Gastrocnemius medialis (tissue), 4 donors: ENCODE results near the gene LRTM1. TPM values are rescaled to one million over a fixed set of nuclear protein-coding genes. Genes with fewer than 3 reads are reported as not detected.

Experiments
- ATAC-seq, 2 donors: fragments of 150-250 bp; one replicate each; pipeline ENCODE4 v1.9.1; 2016
- DNase-seq, 2 donors: peaks; one replicate each; pipeline ENCODE4 v3.0.0-alpha.2; 2019
- H3K27ac ChIP-seq, 4 donors: fragments of 200-600 bp; sonication (generic); 1 replicate in 1 of 4; 2 replicates in 3 of 4; pipeline ENCODE4 v1.5.1; 2016 to 2018; ENCODE audit warnings: mild to moderate bottlenecking in 2 of 4, moderate library complexity in 1 of 4
- H3K27me3 ChIP-seq, 3 donors: fragments of 200-600 bp; sonication (generic) in 2 of 3; 1 replicate in 1 of 3; 2 replicates in 2 of 3; pipeline versions ENCODE4 v1.5.1 to v1.6.0; 2016 to 2019; ENCODE audit warnings: mild to moderate bottlenecking in 1 of 3, moderate library complexity in 1 of 3
- H3K36me3 ChIP-seq, 2 donors: fragments of 200-600 bp; sonication (generic) in 1 of 2; one replicate each; pipeline ENCODE4 v1.5.1; 2017 to 2018
- H3K4me1 ChIP-seq, 2 donors: fragments of 200-600 bp; sonication (generic) in 1 of 2; one replicate each; pipeline ENCODE4 v1.5.1; 2016 to 2017; ENCODE audit warnings: mild to moderate bottlenecking in 2 of 2
- H3K4me3 ChIP-seq, 4 donors: fragments of 200-600 bp; sonication (generic) in 3 of 4; 1 replicate in 1 of 4; 2 replicates in 3 of 4; pipeline ENCODE4 v1.5.1; 2016 to 2019; ENCODE audit warnings: mild to moderate bottlenecking in 2 of 4
- H3K9me3 ChIP-seq, 3 donors: fragments of 200-600 bp; sonication (generic) in 2 of 3; 1 replicate in 1 of 3; 2 replicates in 2 of 3; pipeline ENCODE4 v1.5.1; 2016 to 2019
- CTCF ChIP-seq, 5 experiments: fragments of 450-650 bp in 3 of 5; fragments of 200-600 bp in 2 of 5; sonication (generic) in 2 of 5; IDR thresholded peaks in 4 of 5; conservative IDR thresholded peaks in 1 of 5; 1 replicate in 4 of 5; 2 replicates in 1 of 5; pipeline ENCODE4 v1.5.1; 2016 to 2019; ENCODE audit warnings: antibody characterized with exemption in 5 of 5, mild to moderate bottlenecking in 3 of 5, moderate library complexity in 3 of 5
- POLR2A ChIP-seq, 2 donors: fragments of 450-650 bp; IDR thresholded peaks; one replicate each; pipeline ENCODE4 v1.6.1; 2017; ENCODE audit warnings: antibody characterized with exemption in 2 of 2, mild to moderate bottlenecking in 2 of 2, moderate library complexity in 2 of 2
- in situ Hi-C, 4 donors: fragments of 200-750 bp; cut with MboI; loops; one replicate each; pipeline versions ENCODE4 v1.15.0 to v1.8.0; 2017; ENCODE audit warnings: low sequenced_read_pairs in 4 of 4
- intact Hi-C: fragments of 100-400 bp; cut with DNase I; formaldehyde crosslinking; loops from one replicate; pipeline ENCODE4 v1.15.1; 2023; ENCODE audit warnings: low total_unique reads
- total RNA-seq, 4 donors: library from RNA; depleted of rRNA; stranded (reverse); fragments of >200 nt; gene quantifications; one replicate each; pipeline versions ENCODE4 v1.1.0 to v1.2.3, GENCODE V29; 2016

The LRTM1 gene
- total RNA-seq, 4 donors from 2014 or later, result not detected

GRCh38 chr3:54878145-54878544 is 49.7 kb downstream of the LRTM1 start:
- TF ChIP-seq POLR2A (IDR thresholded peaks at IDR 0.05) (no peak), CTCF (IDR thresholded peaks at IDR 0.05 in 4 of 5, conservative IDR thresholded peaks at IDR 0.05 in 1 of 5) (no peak)
- in situ Hi-C loops, result no loop called here
- H3K4me1 ChIP-seq, result peaks cover 0 to 6% of the 10 kb centered on the region in 2 donors
- intact Hi-C loops, result no loop called here
- ATAC-seq (no peak), DNase-seq (no peak)
- H3K4me3 ChIP-seq, result no peak overlapping the region
- H3K27ac ChIP-seq, result no peak overlapping the region
- no peaks in the 10 kb centered on the region for H3K9me3 ChIP-seq
- no peaks in the 10 kb centered on the region for H3K36me3 ChIP-seq
- no peaks in the 10 kb centered on the region for H3K27me3 ChIP-seq

GRCh38 chr3:54877730-54878129 is 50.1 kb downstream of the LRTM1 start:
- DNase-seq, result no peak
- no peaks in the 10 kb centered on the region for H3K9me3 ChIP-seq
- in situ Hi-C loops (no loop called here), intact Hi-C loops (no loop called here)
- TF ChIP-seq POLR2A (IDR thresholded peaks at IDR 0.05) (no peak), CTCF (IDR thresholded peaks at IDR 0.05 in 4 of 5, conservative IDR thresholded peaks at IDR 0.05 in 1 of 5) (no peak)
- H3K36me3 ChIP-seq, result no peaks in the 10 kb centered on the region
- no peak overlapping the region for H3K27ac ChIP-seq
- peaks cover 0 to 2% of the 10 kb centered on the region in 2 donors for H3K4me1 ChIP-seq
- no peaks in the 10 kb centered on the region for H3K27me3 ChIP-seq
- no peak overlapping the region for H3K4me3 ChIP-seq
- no peak for ATAC-seq

DNA sequence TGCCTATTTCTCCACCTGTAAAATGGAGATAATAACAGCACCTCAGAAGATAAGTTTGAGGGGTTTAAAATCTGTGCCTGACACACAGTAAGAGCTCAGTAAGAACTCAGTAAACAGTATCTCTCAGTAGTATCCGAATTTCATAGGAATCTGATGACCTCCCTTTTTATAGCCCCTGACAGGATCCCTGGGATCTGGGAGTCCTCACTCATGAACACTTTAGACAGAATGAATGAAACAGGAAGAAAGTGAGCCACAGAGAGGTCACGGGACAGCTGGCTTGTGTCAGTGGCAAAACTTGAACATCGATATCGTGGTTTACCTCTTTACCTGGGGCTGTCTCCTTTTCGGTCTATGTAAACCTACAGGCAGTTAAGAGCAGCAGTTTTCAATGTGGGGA is 51.2 kb downstream of the LRTM1 start:
- in situ Hi-C loops, result no loop called here
- H3K36me3 ChIP-seq, result no peaks in the 10 kb centered on the region
- TF ChIP-seq CTCF (IDR thresholded peaks at IDR 0.05 in 4 of 5, conservative IDR thresholded peaks at IDR 0.05 in 1 of 5) (no peak), POLR2A (IDR thresholded peaks at IDR 0.05) (no peak)
- H3K27ac ChIP-seq, result no peak overlapping the region
- intact Hi-C loops, result no loop called here
- ATAC-seq (no peak), DNase-seq (no peak)
- no peaks in the 10 kb centered on the region for H3K4me1 ChIP-seq
- H3K9me3 ChIP-seq, result no peaks in the 10 kb centered on the region
- no peak overlapping the region for H3K4me3 ChIP-seq
- no peaks in the 10 kb centered on the region for H3K27me3 ChIP-seq

DNA sequence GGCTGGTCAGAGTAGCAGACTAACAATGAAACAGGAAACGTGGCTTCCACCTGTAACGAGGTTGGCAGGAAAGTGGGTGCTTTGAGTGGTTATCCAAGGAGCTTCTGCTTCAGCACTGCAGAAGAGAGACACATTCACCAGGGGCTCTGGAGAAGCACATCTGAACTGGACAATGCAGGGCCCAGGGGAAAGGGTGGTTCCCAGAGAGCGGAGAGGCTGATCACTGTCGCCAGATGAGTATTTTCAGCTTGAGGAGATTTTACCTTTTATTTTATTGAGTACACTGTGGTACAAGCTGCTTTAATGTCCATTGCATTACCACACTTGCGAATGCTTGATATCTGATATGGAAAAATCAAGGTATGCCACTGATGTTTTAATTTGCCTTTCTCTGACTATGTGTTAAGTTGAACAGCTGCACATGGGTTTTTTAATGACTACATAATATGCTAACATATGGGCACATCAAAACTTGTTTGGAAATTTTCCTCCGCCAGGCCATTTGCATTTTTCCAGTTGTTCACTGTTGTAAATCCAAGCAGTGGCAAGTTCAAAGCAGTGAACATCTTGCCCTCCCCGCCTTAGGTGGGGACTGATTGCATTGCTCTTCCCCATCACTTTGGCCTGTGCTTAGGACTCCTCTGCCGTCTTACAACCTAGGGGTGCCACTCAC is 52.1 kb downstream of the LRTM1 start:
- no peaks in the 10 kb centered on the region for H3K36me3 ChIP-seq
- no peak for TF ChIP-seq POLR2A (IDR thresholded peaks at IDR 0.05)
- ATAC-seq, result no peak
- intact Hi-C loops (no loop called here), in situ Hi-C loops (no loop called here)
- no peak for DNase-seq
- no peaks in the 10 kb centered on the region for H3K27me3 ChIP-seq
- H3K4me1 ChIP-seq, result peaks cover 0 to 3% of the 10 kb centered on the region in 2 donors
- no peak overlapping the region for H3K4me3 ChIP-seq
- H3K27ac ChIP-seq, result no peak overlapping the region
- no peaks in the 10 kb centered on the region for H3K9me3 ChIP-seq

DNA sequence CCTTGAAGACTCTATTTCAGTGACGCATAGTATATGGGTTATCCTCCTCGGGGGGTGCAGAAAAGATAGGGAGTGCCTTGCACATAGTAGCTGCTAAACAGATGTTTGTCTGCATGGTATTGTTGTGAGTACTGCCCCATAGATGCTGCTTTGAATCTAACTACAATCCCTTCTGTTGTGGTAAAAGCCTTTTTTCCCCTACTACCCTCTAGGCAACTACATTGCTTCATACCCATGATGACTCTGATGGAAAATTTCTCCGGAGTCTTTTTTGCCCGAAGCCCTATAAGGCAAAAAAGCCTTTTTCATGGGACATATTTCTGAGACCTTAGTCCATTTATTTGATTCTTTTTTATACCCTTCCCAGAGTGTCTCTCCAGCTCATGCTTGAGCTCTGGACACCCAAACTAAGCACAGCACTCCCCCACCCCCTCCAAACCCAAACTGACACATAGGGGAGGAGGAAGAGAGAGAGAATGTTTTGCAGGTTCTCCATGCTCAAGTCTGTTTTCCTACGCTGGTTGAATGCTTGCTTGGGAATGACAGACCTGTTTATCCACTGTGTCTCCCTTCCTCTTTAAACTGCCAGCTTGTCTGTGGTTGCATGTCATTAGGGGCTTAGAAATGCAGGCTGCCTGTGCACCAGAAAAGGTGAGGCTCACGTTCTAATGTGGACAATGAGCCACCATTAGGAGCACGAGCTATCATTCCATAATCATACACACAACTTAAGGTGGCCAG is 52.9 kb downstream of the LRTM1 start:
- no peaks in the 10 kb centered on the region for H3K36me3 ChIP-seq
- no peaks in the 10 kb centered on the region for H3K9me3 ChIP-seq
- DNase-seq (no peak), ATAC-seq (no peak)
- in situ Hi-C loops (loop anchor here in 3 of 4 donors (25.0 kb wide), 3 partner anchors 87 to 1387 kb away; no protein-coding TSS in a partner anchor), intact Hi-C loops (loop anchor here (5.0 kb wide), 1 partner anchor 77 kb away; no protein-coding TSS in a partner anchor)
- H3K27ac ChIP-seq, result no peak overlapping the region
- H3K4me3 ChIP-seq, result no peak overlapping the region
- peaks cover 0 to 3% of the 10 kb centered on the region in 2 donors for H3K4me1 ChIP-seq
- H3K27me3 ChIP-seq, result no peaks in the 10 kb centered on the region
- TF ChIP-seq CTCF (IDR thresholded peaks at IDR 0.05 in 4 of 5, conservative IDR thresholded peaks at IDR 0.05 in 1 of 5) (no peak), POLR2A (IDR thresholded peaks at IDR 0.05) (no peak)
